SH-SY5Y (cell line): ENCODE results near the gene FOXN3.

Experiments
- GATA2 ChIP-seq: IDR thresholded peaks from 2 replicates; pipeline ENCODE4 v1.6.1; 2011; ENCODE audit warnings: mild to moderate bottlenecking, low read depth, low read length
- GATA3 ChIP-seq: IDR thresholded peaks from 2 replicates; pipeline ENCODE4 v1.6.1; 2011; ENCODE audit warnings: low read depth, mild to moderate bottlenecking, low read length, moderate library complexity

GRCh38 chr14:89461256-89461655, 44.2 kb upstream of the FOXN3 start:
- no peak for TF ChIP-seq GATA2
- no peak for TF ChIP-seq GATA3
